Measurements from ENCODE around the gene LIAS.
A peak's percentile ranks its signal among the peaks of the same experiment; 100 is the strongest.

The LIAS gene

DNA sequence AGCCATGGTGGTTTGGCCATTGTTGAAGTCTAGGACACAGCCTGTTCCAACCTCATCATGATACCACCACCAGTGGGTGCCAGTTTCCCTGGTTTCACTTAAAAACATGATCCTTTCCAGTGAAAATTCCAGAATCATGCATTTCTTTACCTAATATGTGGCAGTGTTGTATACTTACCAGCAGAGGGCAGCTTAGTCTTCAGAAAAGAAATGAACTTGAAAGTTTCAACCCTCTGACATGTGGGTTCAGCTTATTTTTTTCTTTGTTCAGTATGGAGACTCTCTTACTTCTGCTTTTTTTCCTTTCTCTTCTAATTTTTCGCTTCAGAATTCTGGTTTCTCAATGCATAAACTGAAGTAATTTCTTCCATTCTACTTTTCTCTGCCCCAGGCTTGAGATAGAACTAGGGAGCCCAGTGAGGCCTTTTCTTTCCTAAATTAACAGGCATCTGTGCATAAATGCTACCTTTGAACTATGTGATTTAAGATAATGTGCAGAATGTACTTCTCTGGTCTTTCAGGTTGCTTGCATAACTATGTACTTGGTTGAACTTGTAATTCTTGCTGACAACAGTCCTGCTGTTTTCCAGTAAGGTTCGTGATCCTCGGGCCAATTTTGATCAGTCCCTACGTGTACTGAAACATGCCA is 10.7 kb downstream of the LIAS start:
- H3K4me3 ChIP-seq (ENCODE audit: low read depth, low read length), result no peak overlapping the region
- peak; percentile 65 for DNase-seq (ENCODE audit: low read depth)
- TF ChIP-seq, protein P1, sequence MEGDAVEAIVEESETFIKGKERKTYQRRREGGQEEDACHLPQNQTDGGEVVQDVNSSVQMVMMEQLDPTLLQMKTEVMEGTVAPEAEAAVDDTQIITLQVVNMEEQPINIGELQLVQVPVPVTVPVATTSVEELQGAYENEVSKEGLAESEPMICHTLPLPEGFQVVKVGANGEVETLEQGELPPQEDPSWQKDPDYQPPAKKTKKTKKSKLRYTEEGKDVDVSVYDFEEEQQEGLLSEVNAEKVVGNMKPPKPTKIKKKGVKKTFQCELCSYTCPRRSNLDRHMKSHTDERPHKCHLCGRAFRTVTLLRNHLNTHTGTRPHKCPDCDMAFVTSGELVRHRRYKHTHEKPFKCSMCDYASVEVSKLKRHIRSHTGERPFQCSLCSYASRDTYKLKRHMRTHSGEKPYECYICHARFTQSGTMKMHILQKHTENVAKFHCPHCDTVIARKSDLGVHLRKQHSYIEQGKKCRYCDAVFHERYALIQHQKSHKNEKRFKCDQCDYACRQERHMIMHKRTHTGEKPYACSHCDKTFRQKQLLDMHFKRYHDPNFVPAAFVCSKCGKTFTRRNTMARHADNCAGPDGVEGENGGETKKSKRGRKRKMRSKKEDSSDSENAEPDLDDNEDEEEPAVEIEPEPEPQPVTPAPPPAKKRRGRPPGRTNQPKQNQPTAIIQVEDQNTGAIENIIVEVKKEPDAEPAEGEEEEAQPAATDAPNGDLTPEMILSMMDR (IDR thresholded peaks at IDR 0.05; ENCODE audit: low read depth, low read length, missing control alignments), result peak; percentile 68

DNA sequence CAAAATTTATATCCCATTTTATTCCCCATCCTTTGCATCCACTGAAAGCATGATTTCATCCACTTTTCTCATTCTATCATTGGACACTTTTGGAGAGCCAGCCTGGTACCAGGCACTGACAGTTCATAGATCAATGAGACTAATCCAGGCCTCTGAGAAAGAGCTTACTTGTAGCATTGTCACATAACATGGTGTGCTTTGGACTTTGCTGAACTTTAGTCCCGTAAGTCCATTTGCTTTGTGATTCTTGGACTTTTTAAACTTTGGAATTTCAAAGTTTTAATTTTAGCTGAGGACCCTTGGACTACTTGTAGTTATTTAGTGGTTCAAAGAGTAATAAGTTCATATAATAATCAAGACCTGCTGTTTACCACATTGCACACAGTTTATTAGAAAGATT is 11.5 kb downstream of the LIAS start:
- no peak for DNase-seq (ENCODE audit: low read depth)
- TF ChIP-seq, protein P1 (IDR thresholded peaks at IDR 0.05; ENCODE audit: low read depth, low read length, missing control alignments), result no peak
- no peak overlapping the region for H3K4me3 ChIP-seq (ENCODE audit: low read depth, low read length)

DNA sequence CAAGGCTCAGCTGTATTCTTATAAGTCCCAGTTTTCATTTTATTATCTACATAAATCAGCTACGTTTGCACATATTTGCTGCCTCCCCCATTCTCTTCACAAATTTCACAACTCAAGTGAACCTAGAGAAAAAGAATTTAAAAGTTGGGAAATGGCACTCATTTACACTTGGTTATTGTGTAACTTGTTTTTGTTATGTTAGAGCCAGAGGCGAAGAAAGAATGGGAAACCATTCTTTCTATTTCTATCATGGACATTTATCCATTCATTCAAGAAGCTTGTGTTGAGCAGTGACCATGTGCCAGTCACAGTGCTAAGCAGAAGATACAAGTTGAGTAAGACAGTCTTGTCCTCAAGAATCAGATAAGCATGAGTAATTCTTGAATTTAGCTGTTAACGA is 13.5 kb downstream of the LIAS start:
- no peak for DNase-seq (ENCODE audit: low read depth)
- TF ChIP-seq, protein P1 (IDR thresholded peaks at IDR 0.05; ENCODE audit: low read depth, low read length, missing control alignments), result no peak
- H3K4me3 ChIP-seq (ENCODE audit: low read depth, low read length), result no peak overlapping the region

DNA sequence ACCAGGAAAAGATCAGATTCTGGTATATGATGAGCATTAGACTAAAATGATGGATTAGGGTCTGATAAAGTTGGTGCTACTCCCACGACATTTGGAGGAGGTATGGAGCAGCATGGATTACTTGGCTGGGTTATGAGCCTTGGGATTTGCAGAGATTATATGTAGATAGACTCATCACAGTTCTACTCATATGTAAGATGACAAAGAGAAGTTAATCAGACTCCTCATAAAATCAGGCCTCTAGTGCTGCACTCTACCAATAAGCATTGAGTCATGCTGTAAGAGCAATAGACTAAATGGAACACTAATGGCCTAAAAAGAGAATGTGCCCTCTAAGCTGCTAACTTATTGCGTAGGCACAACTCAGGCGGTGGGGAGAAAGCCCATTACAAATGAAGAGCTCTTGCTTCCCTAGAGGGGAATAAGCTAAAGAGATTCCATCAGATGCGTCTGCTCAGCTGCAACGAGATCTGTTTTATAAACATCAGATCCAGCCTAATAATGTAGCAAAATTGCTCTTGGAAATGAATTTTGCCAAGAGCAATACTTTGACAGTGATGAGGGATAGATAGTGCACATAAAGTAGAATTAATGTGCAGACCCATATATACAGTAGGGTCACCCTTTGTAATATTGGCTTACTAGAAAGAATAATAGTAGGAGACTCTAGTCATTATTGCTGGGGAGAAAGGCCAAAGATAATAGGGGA is 17.5 kb downstream of the LIAS start:
- DNase-seq (ENCODE audit: low read depth), result no peak
- no peak overlapping the region for H3K4me3 ChIP-seq (ENCODE audit: low read depth, low read length)
- TF ChIP-seq, protein P1 (IDR thresholded peaks at IDR 0.05; ENCODE audit: low read depth, low read length, missing control alignments), result no peak

DNA sequence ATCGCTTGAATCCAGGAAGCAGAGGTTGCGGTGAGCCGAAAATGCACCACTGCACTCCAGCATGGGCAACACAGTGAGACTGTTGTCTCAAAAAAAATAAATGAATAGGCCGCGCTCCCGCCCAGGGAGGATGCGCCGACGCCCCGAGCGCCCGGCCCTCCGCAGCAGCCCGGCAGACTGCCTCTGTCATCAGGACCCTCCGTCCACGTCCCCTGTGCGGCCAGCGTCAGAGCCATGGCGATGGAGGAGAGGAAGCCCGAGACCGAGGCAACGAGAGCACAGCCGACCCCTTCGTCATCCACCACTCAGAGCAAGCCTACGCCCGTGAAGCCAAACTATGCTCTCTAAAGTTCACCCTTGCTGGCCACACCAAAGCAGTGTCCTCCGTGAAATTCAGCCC is 21.4 kb downstream of the LIAS start:
- DNase-seq (ENCODE audit: low read depth), result no peak
- TF ChIP-seq, protein P1 (IDR thresholded peaks at IDR 0.05; ENCODE audit: low read depth, low read length, missing control alignments), result no peak
- H3K4me3 ChIP-seq (ENCODE audit: low read depth, low read length), result no peak overlapping the region

DNA sequence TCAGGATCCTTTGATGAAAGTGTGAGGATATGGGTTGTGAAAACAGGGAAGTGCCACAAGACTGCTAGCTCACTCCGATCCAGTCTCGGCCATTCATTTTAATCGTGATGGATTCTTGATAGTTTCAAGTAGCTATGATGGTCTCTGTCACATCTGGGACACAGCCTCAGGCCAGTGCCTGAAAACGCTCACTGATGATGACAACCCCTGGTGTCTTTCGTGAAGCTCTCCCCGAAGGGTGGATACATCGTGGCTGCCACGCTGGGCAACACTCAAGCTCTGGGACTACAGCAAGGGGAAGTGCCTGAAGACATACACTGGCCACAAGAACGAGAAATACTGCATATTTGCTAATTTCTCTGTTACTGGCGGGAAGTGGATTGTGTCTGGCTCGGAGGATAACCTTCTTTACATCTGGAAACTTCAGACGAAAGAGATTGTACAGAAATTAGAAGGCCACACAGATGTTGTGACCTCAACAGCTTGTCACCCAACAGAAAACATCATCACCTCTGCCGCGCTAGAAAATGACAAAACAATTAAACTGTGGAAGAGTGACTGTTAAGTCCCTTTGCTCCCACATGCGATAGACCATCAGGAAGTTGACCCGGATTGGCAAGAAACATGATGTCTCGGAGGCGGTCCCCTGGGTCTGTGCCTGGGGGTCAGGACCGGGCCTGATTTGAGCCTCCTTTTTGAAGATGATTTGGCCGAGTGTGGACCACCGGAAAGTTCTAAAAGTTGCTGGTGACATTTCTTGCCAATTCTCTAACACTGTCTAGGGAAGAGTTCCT is 22.2 kb downstream of the LIAS start:
- TF ChIP-seq, protein P1 (IDR thresholded peaks at IDR 0.05; ENCODE audit: low read depth, low read length, missing control alignments), result no peak
- no peak overlapping the region for H3K4me3 ChIP-seq (ENCODE audit: low read depth, low read length)
- DNase-seq (ENCODE audit: low read depth), result no peak

Data from GM12864 (cell line).